Measurements from ENCODE around the gene ULBP2. TPM values are rescaled to one million over a fixed set of nuclear protein-coding genes. Genes with fewer than 3 reads are reported as not detected.
"Not testable (repeated sequence)": the region's sequence is repeated elsewhere in the genome, so short reads cannot be mapped to it uniquely, and the experiment has no call there.

ULBP2 gene
- total and polyA plus RNA-seq, 2 of the 8 experiments (the other 6 are each of a cell fraction or from before 2014, with no cell fraction given) = 0.05 TPM; not detected in 1

GRCh38 chr6:149912680-149913079, 29.1 kb upstream of the ULBP2 start:
- H3K36me3 ChIP-seq (ENCODE audit: control insufficient read depth in 2 of 4, insufficient read depth in 4 of 4, low read length in 3 of 4); H3K23me2 ChIP-seq (ENCODE audit: low read depth, low read length); H2AK5ac ChIP-seq (ENCODE audit: low read depth, low read length); DNase-seq (ENCODE audit: low read depth in 1 of 2, low spot score in 2 of 2); H2BK15ac ChIP-seq (ENCODE audit: low read length); H4K20me1 ChIP-seq (replicated peaks in 1 of 2; ENCODE audit: control insufficient read depth in 1 of 2, insufficient read depth in 2 of 2, low read length in 2 of 2); H3K4me2 ChIP-seq (ENCODE audit: insufficient read depth in 1 of 2, low read depth in 2 of 2, low read length in 2 of 2); H3K27ac ChIP-seq (ENCODE audit: low read depth, low read length); H2AFZ ChIP-seq (ENCODE audit: low read length); H3K23ac ChIP-seq (ENCODE audit: insufficient read length); H3K79me1 ChIP-seq (ENCODE audit: low read depth, low read length); H3K4me3 ChIP-seq (ENCODE audit: extremely low read depth in 1 of 4, insufficient read depth in 2 of 4, low read depth in 3 of 4, low read length in 4 of 4); H3K18ac ChIP-seq (ENCODE audit: extremely low read depth, low read length); H2BK5ac ChIP-seq (ENCODE audit: low read depth, low read length); FAIRE-seq; H4K5ac ChIP-seq (ENCODE audit: insufficient read length, low read depth, low read length); H3K79me2 ChIP-seq (ENCODE audit: control insufficient read depth in 1 of 2, insufficient read depth in 2 of 2, low read length in 2 of 2); H3K14ac ChIP-seq (ENCODE audit: insufficient read length); H2BK20ac ChIP-seq (ENCODE audit: low read length); H4K8ac ChIP-seq (ENCODE audit: extremely low read depth, insufficient read depth, low read length); H2BK12ac ChIP-seq (ENCODE audit: low read depth, low read length); POLR2A ChIA-PET (ENCODE audit: partially characterized antibody); H3K9ac ChIP-seq (replicated peaks in 1 of 4; ENCODE audit: extremely low read depth in 1 of 4, low read depth in 3 of 4, low read length in 3 of 4); H4K91ac ChIP-seq (replicated peaks; ENCODE audit: insufficient read length, low read length); H2BK120ac ChIP-seq (replicated peaks; ENCODE audit: low read depth, low read length); H3K4ac ChIP-seq (replicated peaks; ENCODE audit: insufficient read length, low read depth, low read length); H3K56ac ChIP-seq (replicated peaks; ENCODE audit: insufficient read length, low read depth, low read length); H3K27me3 ChIP-seq (replicated peaks in 1 of 4; ENCODE audit: control insufficient read depth in 3 of 4, extremely low read depth in 1 of 4, insufficient read depth in 3 of 4, low read length in 3 of 4); H3K4me1 ChIP-seq (replicated peaks in 1 of 4; ENCODE audit: control insufficient read depth in 3 of 4, insufficient read depth in 4 of 4, low read length in 3 of 4): not testable (repeated sequence)
- H3K9me3 ChIP-seq (ENCODE audit: insufficient read depth in 2 of 2, low read depth in 1 of 2, low read length in 1 of 2) = peaks cover 12 to 22% of the 10 kb centered on the region in 2 experiments; a peak in 3 of 4 replicates
- 78% methylated on average over 3 of the region's 3 CpGs; no CpG with 5 or more reads in 1 of the 2 experiments for WGBS, 2 experiments (ENCODE audit: extremely low coverage in 1 of 2, insufficient coverage in 1 of 2, insufficient read length in 1 of 2, insufficient replicate concordance in 2 of 2, low coverage in 1 of 2, low lambda C conversion rate in 2 of 2, missing lambda C conversion rate in 1 of 2)
- CTCF ChIA-PET (ENCODE audit: partially characterized antibody) = interaction anchor here (1.0 to 2.0 kb wide), 3 partner anchors 11 to 77 kb away, joined by 3 to 7 read pairs (median 4); no protein-coding TSS in a partner anchor

All from H1 (cell line).